ENCODE data around the gene SYT10.
A peak's percentile ranks its signal among the peaks of the same experiment; 100 is the strongest.
"Not testable (repeated sequence)": the region's sequence is repeated elsewhere in the genome, so short reads cannot be mapped to it uniquely, and the experiment has no call there.

The SYT10 gene, protein sequence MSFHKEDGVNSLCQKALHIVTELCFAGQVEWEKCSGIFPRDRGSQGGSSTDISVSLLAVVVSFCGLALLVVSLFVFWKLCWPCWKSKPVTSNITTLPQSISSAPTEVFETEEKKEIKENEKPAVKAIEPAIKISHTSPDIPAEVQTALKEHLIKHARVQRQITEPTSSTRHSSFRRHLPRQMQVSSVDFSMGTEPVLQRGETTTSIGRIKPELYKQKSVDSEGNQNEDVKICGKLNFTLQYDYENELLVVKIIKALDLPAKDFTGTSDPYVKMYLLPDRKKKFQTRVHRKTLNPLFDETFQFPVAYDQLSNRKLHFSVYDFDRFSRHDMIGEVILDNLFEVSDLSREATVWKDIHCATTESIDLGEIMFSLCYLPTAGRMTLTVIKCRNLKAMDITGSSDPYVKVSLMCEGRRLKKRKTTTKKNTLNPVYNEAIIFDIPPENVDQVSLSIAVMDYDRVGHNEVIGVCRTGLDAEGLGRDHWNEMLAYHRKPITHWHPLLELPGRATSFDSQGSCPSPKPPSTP

DNA sequence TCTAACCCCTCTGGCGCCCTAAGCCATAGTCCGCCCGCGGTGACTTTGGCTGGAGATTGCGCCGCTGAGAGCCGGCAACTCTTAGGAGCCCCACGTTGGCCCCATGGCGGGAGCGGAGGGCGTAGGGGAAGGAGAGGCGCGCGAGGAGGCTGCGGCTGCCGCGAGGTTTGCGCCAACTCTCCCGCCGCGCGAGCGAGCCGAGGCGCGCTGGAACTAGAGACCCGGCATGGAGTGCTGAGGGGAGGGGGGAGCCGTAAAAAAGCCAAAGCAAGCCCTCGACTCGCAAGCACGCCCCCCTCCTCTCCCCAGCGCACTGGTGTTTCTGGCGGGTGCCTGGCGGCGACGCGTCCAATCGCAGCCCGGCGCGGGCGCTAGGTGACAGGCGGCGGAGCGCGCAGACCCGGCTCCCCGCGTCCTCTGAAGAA, at the start of gene SYT10:
TSS of gene SYT10 (minus strand) at position 233 of the 425 bp plus-strand sequence. CDS start 297 bp downstream, outside the sequence.
- peak; percentile 84 for DNase-seq

DNA sequence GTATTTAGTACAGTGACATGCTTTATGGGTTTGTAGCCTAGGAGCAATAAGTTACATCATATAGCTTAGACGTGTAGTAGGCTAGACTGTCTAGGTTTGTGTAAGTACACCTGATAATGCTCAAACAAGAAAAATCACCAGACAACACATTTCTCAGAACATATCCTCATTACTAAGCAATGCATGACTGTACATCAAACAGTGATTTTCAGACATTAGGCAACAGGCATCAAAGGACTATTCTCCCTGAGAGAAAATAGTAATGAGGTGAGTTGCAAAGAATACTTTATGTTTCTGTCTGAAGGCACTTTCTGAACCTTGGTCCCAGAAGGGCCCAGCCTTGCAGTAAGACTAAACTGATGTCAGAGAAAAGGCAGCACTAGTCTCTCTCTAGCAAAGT, 48.4 kb upstream of the SYT10 start:
- no peak for DNase-seq

DNA sequence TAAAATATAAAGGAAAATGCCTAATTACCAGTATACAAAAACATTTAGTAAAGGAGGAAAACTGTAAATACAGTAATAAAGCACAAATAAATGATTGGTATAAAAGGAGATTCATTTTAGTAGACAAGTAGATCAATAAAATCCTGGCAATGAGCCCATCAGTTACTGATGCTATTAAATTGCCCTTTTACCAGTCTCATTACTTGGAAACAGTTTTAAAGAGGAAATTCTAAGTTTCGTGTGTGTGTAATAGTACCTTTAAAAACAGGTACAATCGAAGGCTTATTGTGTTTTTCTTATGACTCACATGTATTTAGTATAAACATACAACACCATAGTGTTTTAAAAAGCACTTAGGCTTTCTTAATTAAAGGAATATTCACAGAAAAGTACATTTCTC, 46.4 kb upstream of the SYT10 start:
- no peak for DNase-seq

DNA sequence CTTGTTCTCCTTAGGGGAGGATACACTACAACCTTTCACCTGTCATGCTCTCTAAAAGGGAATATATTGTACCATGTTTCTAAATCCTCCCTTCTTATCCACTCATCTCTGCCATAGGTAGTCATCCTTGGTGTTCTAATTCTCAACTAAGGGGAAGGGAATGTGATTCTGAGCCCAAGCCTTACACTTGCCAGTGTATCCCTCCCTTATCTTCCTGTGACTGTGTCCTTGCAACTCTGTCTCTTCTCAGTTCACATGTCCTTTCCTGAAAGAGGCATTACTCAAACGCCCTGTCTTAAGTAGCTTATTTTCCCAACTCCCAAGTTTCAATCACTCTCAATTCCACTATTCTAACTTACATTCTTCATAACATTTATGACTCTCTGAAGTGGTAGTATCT, 44.5 kb upstream of the SYT10 start:
- no peak for DNase-seq

DNA sequence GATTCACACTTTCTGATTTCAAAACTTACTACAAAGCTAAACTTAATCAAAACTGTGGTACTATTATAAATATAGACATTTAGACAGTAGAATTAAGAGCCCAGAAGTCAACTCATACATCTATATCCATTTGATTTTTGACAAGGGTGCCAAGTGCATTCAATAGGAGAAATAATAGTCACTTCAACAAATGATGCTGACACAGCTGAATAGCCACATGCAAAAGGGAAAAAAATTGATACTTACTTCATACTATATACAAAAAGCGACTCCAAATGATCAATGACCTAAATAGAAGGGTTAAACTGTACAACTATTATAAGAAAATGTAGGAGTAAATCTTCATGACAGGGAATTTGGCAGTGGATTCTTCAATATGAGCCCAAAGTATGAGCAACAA, 40.7 kb upstream of the SYT10 start:
- DNase-seq: no peak

DNA sequence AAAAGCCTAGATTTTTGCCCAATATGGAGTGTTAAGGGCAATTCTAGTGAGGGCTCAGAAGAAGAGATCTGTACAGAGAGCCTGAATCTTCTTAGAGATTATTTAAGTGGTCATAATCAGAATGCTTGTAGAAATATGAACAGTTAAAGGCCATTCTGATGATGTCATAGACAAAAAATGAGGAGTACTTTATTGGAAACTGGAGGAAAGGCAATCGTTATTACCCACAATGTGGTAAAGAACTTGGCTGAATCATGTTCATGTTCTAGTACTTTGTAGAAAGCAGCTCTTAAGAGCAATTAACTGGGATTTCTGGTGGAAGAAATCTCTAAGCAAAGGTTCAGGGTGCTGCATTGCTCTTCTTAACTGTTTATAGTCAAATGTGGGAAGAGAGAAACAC, 36.4 kb upstream of the SYT10 start:
- no peak for DNase-seq

DNA sequence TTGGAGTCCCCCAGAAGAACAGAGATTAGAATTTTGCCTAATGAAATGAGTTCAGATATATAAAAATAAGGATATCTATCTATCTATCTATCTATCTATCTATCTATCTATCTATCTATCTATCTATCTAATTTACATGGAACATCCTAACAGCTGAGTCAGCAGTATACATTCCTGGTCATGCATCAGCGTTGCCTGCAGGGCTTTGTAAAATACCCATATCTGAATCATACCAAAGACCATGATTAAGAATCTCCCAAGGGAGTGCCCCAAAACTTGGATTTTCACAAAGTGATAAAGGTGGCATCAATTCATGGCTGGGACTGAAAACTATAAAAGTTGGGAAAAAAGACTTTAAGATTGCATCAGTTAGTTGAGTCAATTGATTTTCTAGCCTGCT, 32.7 kb upstream of the SYT10 start:
- no peak for DNase-seq

DNA sequence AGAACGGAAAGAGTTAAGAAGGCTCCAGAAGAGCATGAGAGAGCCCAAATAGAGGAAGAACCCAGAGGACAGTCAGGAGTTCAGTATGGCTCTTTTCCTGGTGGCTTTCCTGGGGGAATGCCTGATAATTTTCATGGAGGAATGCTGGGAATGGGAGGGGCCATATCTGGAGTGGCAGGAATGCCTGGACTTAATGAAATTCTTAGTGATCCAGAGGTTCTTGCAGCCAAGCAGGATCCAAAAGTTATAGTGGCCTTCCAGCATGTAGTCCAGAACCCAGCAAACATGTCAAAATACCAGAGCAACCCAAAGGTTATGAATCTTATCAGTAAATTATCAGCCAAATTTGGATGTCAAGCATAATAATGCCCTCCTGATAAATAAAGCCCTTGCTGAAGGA, 15.5 kb upstream of the SYT10 start:
- DNase-seq: no peak

DNA sequence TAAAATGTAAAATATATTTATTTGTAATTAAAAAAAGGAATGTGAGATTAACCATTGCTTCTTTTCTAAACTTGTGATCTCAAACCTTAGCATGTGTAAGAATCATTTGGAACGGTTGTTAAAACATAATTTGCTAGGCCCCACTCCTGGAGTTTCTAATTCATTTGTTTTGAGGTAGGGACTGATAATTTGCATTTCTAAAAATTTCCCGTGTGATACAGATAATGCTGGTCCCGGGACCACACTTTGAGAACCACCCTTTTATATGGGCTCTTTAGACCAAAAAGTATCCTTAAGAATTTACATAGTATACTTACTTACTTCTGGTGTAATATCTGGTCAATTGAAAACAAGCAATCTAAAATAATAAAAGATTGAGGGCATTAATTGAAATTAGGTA, 10.9 kb upstream of the SYT10 start:
- no peak for DNase-seq

DNA sequence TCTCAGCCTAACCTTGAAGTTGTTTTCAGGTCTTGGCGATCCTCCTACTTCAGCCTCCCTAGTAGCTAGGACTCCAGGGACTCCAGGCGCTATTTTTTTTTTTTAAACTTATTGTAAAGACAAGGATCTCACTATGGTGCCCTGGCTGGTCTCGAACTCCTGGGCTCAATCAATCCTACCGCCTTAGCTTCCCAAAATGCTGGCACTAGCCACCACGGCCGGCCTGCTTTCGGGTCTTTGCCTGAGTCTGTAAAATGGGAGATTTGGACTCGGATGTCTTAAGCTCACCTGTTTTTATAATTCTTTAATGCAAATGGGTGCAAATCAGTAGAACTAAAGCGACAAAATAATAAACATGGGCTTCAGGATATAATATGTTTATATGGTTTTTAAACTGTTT, 858 bp upstream of the SYT10 start:
- DNase-seq: no peak

DNA sequence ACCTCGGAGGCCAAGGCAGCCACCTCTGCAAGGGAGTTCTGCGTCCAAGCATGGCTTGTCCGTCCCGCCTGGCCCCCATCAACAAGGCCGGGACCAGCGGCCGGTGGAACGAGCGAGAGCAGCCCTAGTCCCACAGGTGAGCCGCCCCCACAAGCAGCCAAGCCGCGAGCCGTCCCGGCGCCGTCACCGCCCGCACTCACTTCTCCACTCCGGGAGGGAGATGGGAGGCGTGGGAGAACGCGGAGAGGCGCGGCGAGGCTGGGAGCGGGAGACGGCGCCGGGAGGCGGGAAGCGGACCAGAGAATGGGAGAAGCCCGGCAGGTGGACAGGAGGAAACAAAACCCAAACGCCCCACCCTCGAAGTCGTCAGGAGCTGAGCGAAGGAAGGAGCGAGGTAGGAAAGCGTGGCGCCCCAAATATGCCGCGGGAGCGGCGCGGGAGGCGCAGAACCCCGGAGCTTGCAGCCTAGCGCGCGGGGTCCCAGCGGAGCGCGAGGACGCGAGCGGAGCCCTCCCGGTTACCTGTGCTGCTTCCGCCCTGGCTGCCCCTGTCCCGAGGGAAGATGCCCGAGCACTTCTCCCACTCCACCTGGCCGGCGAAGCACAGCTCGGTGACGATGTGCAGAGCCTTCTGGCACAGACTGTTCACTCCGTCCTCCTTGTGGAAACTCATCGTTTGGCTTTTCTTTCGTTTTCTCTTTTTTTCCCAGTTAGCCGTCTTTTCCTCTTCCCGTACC, 600 bp downstream of the SYT10 start:
- peak; percentile 74 for DNase-seq

DNA sequence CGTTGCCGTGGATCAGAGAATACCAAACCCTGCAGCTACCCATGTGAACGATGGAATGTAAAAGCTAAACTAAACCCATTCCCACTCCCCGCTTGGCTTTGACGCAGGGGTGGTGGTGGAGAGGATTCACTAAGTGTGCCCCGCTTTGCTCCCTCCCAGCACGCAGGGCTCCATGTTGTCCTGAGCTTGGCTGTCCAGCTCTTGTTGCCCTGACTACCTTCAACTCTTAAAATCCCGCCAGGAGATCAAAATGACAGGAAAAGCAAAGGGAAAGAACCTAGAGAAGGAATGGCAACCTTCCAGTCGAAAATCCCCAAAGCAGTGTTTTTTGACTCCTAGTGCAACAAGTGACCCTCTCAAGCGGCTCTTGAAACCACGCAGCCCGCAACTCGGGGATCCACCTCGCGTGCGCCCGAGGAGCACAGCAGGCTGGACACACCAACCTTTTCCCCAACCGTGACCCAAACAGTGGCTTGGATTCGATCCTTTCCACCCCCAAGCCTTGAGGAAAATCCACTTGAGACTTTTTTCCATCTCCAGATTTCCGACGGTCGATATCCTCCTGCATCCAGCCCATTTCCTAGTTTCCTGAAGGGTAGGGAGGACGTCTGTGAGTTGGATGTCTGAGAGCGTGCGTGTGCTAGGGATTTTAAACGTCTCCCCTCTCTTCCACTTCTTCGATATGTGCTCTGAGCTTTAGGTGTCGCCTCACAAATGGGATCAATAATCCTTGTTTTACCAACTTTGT, 1.4 kb downstream of the SYT10 start:
- peak; percentile 53 for DNase-seq

DNA sequence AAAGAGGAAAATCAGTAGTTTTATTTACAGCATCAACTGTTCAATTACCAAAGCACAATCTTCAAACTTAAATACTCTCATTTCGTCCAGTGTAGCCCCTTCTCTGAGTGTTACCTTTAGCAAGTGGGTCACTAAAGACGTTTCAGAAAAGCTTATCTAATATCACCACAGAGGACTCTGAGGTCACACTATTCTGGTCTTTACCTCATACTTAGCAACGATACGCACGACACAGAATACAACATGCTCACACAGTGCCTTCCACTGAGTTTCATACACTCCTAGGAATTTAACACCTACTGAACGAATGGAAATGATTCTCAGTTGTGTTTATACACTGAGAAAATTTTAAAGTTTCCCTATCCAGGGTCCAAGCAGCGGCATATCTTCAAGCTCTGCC, 2.0 kb downstream of the SYT10 start:
- no peak for DNase-seq

DNA sequence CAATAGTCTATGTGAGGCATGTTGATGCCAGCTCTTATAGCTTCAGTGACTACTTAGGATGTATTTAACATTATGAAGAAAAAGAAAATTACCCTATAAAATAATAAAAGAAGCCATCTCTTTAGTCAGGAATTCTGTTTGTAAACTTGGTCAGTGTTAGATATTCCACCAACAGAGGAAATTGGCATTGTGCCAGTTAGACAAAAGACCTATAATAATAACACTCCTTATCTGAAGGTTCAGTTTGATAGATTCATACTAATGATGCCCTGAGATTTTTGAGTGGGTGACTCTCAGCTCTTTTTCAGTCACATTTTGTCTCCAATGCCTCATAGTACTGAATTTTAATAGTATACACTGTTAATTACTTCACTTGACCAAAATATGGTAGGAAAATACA, 6.6 kb downstream of the SYT10 start:
- DNase-seq: no peak

DNA sequence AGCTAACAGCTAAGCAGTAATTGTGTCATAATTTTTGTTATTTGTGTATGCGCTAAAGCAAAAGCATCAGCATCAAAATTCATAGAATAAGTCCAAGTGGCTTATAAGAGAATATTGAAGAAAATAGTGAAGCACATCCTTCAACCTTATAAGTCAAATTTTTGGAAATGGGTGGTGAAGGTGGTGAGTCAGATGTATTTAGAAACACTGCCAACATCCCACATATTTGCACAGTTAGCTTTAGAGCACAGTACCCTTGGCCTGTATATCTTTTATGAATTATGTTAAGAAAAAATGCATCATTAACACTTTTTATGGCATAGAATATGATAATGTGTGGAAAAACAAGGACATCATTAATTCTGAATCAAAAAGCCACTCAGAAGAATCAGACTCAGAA, 8.0 kb downstream of the SYT10 start:
- DNase-seq: no peak

DNA sequence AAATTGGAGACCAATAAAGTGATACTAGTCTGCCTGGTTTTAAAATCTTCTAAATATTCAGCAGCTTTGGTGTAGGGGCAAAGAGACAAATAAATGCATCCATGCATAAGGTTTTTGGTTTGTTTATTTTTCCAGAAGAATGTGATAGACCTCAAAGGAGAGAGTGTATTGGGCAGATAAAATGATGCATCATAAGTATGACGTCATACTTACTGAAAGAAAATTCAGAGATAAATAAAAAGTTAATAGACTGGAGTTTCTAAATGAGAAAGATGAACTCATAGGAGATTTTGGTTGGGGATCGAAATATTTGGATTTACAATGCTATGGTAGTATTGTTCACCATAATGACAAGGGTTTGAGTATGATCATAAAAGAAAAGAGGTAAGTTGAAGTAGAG, 10.2 kb downstream of the SYT10 start:
- no peak for DNase-seq

DNA sequence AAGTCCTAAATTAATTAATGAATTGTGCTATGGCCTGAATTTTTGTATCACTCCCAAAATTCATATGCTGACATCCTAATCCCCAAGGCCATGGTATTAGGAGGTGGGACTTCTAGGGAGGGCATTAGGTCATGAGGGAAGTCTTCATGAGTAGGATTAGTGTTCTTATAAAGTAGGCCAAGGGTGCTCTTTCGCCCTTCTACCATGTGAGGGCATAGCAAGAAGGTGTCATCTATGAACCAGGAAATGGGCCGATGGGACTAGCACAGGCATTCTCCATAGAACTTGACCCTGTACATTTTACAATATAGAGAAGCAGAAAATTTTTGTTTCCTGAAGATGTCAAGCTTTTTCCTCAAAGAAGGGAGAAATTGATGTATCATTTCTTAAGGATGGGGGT, 12.5 kb downstream of the SYT10 start:
- peak; percentile 62 for DNase-seq

DNA sequence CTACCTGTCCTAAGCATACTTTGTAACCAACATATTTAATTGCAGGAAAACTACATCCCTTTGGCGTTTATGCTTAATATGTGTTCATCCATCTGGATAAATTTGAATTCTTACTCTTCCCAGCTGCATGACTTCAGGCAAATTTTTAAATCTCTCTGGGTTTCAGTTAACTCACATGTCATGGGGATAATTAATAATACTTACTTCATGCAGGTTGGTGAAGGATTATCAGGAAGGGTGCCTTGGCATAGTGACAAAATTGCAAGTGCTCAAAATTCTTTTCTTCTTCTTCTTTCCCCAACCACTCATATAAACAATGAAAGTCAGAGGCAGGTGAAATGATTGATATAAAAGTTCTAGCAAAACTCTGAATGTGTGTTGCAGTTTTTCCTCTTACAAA, 15.9 kb downstream of the SYT10 start:
- no peak for DNase-seq

DNA sequence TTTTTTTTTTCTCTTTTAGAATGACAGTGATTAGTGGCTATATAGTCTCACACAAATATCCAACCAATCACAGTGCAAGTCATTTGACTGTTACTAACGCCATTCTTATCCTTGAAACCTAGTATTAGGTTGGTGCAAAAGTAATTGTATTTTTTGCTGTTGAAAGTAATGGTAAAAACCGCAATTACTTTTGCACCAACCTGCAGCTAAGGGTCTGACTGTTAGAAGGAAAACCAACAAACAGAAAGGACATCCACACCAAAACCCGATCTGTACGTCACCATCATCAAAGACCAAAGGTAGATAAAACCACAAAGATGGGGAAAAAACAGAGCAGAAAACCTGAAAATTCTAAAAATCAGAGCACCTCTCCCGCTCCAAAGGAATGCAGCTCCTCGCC, 27.2 kb downstream of the SYT10 start:
- not testable (repeated sequence) for DNase-seq

DNA sequence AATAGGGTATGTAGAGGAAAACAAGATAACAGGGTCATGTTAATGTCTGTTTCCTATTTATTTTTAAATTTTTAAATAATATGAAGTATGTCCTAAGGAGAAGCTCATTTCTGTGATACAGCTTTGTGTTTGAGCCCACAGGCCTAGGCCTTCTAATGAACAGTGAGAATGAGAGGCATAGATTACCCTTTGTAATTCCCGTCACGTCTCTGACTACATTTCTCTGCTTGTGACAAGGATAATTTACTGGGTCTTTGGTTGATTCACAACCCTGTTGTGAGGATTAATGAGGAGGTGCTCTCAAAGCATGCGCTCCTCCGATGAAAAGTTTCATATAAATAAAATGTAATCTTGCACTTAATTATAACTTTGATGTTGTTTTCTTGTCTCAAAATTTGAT, 56.1 kb downstream of the SYT10 start:
- DNase-seq: no peak

DNA sequence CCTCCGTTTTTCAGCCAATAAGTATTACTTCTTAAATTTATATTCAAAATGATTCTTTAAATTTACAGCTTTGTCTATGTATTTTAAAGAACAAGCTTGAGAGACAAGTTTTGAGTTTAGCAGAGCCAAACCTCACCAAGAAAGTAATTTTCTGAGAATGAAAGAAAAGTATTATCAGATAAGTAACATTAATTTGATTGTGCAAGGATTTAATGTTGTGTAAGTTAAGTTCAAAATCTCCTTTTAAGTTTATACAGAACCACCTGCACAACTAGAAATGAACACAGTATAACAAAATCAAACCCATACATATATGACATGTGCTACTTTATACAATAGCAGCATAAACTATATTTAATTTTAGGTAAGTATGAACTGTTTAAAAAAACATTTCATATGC, 63.5 kb downstream of the SYT10 start:
- no peak for DNase-seq

DNA sequence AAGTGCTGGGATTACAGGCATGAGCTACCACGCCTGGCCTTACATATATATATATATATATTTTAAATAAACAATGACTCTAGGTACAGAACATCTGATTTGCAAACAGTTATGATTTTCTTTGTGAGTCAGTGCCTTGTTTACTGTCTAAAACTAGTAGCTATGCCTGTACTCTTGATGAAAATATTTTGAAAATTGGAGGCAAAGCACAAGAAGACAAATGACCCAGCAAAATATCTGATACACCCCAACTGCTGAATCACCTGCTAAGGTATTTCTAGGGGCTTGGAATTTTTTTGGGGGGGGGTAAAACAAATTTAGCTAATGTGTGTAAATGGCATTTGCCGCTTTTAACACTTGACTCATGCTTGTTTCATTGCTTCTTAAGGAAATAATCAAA, 69.3 kb downstream of the SYT10 start:
- no peak for DNase-seq

DNA sequence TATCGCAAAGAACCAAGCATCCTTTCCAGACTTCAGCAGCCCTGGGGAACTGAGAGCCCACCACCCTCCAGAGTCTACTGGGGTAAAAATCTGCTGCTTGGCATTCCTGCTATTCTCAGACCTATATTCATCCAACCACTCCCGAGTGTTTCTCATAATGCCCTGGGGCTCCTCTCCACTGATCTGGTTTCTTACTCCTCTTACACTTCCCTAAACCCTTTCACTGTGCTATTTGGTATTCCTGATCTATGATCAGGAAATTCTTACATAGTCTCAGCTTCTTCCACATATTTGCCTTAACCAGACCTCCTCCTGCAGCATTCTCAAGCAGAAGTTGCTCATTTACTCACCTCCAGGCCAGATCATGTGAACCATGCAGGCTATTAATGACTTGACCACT, 82.4 kb downstream of the SYT10 start:
- DNase-seq: peak; percentile 81

DNA sequence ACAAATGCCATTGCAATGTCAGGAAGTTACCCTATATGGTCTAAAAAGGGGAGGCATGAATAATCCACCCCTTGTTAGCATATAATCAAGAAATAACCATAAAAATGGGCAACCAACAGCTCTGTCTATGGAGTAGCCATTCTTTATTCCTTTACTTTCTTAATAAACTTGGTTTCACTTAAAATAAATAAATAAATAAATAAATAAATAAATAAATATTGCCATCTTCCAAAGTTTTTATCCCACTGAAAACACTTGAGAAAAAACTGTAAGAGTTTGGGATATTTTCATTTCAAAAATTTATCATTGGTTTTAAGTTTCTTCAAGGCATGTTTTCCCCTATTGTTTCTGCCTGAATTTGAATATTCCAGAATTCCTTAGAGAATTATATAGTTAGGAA, 89.8 kb downstream of the SYT10 start:
- DNase-seq: no peak
